B cell (primary cell): ENCODE measurements around the gene PDGFC.

Experiments used
- CTCF ChIP-seq: fragments of 200-600 bp; IDR thresholded peaks from one replicate; pipeline ENCODE4 v1.8.0; 2022; ENCODE audit warnings: antibody characterized with exemption, mild to moderate bottlenecking
- EZH2 ChIP-seq: IDR thresholded peaks from 2 replicates; pipeline ENCODE4 v1.6.1; 2012; ENCODE audit warnings: borderline replicate concordance, low read depth, mild to moderate bottlenecking, moderate library complexity, low read length; ENCODE audit not compliant: insufficient read depth, poor library complexity, severe bottlenecking

- TF ChIP-seq CTCF, result no peak
- no peak for TF ChIP-seq EZH2
Measured at GRCh38 chr4:156939139-156939538, 32.5 kb downstream of the PDGFC start.
